ENCODE results near the gene CRK. TPM values are rescaled to one million over a fixed set of nuclear protein-coding genes. Genes with fewer than 3 reads are reported as not detected.
A peak's percentile ranks its signal among the peaks of the same experiment; 100 is the strongest.

Gene CRK
- total and polyA plus RNA-seq, 4 experiments from 2014 or later = 24.2 to 32.1 (median 27.2) TPM

DNA sequence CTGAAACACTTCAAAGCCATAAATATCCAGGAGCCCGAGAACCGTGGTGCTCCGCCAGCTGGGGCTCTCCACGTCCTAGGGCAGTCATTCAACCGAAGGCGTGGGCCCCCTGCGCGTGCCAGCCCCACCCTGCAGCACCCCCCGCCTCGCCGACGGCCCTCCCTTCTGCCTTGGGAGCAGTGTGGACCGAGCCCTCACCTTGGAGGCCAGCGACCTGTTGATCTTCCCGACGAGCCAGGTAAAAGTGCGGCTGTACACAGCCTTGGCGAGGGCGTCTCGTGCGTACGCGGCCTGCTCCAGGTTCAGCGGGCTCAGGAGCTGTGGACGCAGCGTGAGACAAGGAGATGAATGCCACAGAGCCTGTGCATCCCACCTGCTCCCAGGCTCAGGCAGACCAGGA is 22.4 kb upstream of the CRK start:
- Mint-ChIP-seq H3K4me1 (peaks cover 7 to 18% (median 9%) of the 10 kb centered on the region in 4 donors), H3K4me3 (no peak overlapping the region), H3K27me3 (no peaks in the 10 kb centered on the region), H3K9me3 (no peaks in the 10 kb centered on the region), H3K36me3 (peaks cover 13 to 34% of the 10 kb centered on the region in 2 donors), H3K27ac (no peak overlapping the region)
- H3K4me1 ChIP-seq (ENCODE audit: insufficient read depth, low read length) = peaks cover 5% of the 10 kb centered on the region
- H3K4me3 ChIP-seq (ENCODE audit: low read length in 2 of 2) = no peak overlapping the region
- DNase-seq = no peak
- H3K27me3 ChIP-seq (ENCODE audit: insufficient read depth, low read length) = no peaks in the 10 kb centered on the region
- ChIA-PET POLR2A (ENCODE audit: partially characterized antibody) (interaction anchor here (1.3 kb wide), 1 partner anchor 37 kb away, joined by 3 read pairs; no protein-coding TSS in a partner anchor), CTCF (ENCODE audit: partially characterized antibody) (interaction anchor here (1.1 kb wide), 1 partner anchor 117 kb away, joined by 4 read pairs; no protein-coding TSS in a partner anchor)
- H3K36me3 ChIP-seq (ENCODE audit: insufficient read depth, low read length) = peaks cover 7% of the 10 kb centered on the region
- no peak overlapping the region for H3K27ac ChIP-seq (ENCODE audit: low read depth, low read length)
- intact Hi-C loops (cut with micrococcal nuclease) = no loop called here
- no peaks in the 10 kb centered on the region for H3K9me3 ChIP-seq (ENCODE audit: control insufficient read depth in 1 of 2, low read length in 2 of 2)

- H3K27ac Mint-ChIP-seq = no peak overlapping the region
Measured at GRCh38 chr17:1475321-1475854, 19.4 kb upstream of the CRK start.

DNA sequence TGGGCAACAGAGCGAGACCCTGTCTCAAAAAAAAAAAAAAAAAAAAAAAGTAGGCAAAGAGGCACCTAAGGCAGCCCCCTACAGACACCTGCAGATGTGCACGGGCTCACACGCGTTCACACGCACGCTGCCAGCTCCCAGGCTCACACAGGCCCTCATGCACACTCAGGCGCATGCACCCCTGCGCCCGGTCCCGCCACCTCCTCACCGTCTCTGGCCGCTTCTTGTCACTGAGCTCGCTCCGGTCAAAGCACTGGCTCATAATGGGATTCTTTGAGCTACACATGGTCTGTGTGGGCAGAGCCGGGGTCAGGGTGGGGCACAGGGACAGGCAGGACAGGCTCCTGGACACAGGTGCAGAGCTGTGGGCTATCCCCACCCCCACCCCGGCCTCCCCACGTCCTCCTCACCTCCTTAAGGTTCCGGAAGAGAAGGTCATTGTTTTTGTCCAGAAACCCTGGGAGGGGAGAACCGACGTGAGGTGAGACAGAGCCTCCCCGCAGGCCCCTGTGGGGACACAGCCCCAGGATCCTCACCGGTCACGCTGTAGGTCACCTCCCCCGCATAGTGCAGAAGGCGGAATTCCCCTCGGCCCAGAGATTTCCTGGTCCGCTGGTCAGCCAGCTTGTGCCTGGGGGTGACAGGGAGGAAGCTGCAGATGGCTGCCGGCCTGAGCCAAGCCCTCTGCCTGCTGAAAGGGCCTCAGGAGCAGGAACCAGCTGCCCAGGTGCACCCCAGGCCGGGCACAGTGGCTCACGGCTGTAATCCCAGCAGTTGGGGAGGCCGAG is 18.6 kb upstream of the CRK start:
- Histone ChIP-seq H3K4me3 (ENCODE audit: low read length in 2 of 2) (no peak overlapping the region), H3K27ac (ENCODE audit: low read depth, low read length) (no peak overlapping the region), H3K27me3 (ENCODE audit: insufficient read depth, low read length) (no peaks in the 10 kb centered on the region), H3K36me3 (ENCODE audit: insufficient read depth, low read length) (peaks cover 5% of the 10 kb centered on the region), H3K4me1 (ENCODE audit: insufficient read depth, low read length) (peaks cover 9% of the 10 kb centered on the region), H3K9me3 (ENCODE audit: control insufficient read depth in 1 of 2, low read length in 2 of 2) (no peaks in the 10 kb centered on the region)
- Mint-ChIP-seq H3K4me1 (peaks cover 7 to 18% (median 13%) of the 10 kb centered on the region in 4 donors), H3K4me3 (no peak overlapping the region), H3K36me3 (peaks cover 3 to 20% of the 10 kb centered on the region in 2 donors), H3K9me3 (no peaks in the 10 kb centered on the region), H3K27ac (peak overlapping the region in 1 of 7 donors; percentile 64), H3K27me3 (no peaks in the 10 kb centered on the region)
- ChIA-PET CTCF (ENCODE audit: partially characterized antibody) (interaction anchor here (1.2 kb wide), 1 partner anchor 109 kb away, joined by 5 read pairs; no protein-coding TSS in a partner anchor), POLR2A (ENCODE audit: partially characterized antibody) (interaction anchor here (1.0 to 1.8 kb wide), 2 partner anchors 12 to 41 kb away, joined by 3 to 5 read pairs; partner anchors contain the start of gene INPP5K)
- intact Hi-C loops (cut with micrococcal nuclease) = no loop called here
- DNase-seq = no peak

More at GRCh38 chr17:1475321-1475854, 19.4 kb upstream of the CRK start:
- CTCF ChIA-PET (ENCODE audit: partially characterized antibody) = no interaction called here
- DNase-seq = no peak
- H3K4me3 ChIP-seq (ENCODE audit: low read length in 2 of 2) = no peak overlapping the region
- POLR2A ChIA-PET (ENCODE audit: partially characterized antibody) = interaction anchor here (1.0 to 1.8 kb wide), 2 partner anchors 13 to 40 kb away, joined by 3 to 5 read pairs; partner anchors contain the start of gene INPP5K
- Mint-ChIP-seq H3K27me3 (no peaks in the 10 kb centered on the region), H3K4me1 (peaks cover 7 to 18% (median 13%) of the 10 kb centered on the region in 4 donors), H3K4me3 (no peak overlapping the region), H3K9me3 (no peaks in the 10 kb centered on the region), H3K36me3 (peaks cover 3 to 19% of the 10 kb centered on the region in 2 donors)
- intact Hi-C loops (cut with micrococcal nuclease) = no loop called here
- peaks cover 5% of the 10 kb centered on the region for H3K36me3 ChIP-seq (ENCODE audit: insufficient read depth, low read length)
- peaks cover 9% of the 10 kb centered on the region for H3K4me1 ChIP-seq (ENCODE audit: insufficient read depth, low read length)
- no peak overlapping the region for H3K27ac ChIP-seq (ENCODE audit: low read depth, low read length)
- H3K9me3 ChIP-seq (ENCODE audit: control insufficient read depth in 1 of 2, low read length in 2 of 2) = no peaks in the 10 kb centered on the region
- no peaks in the 10 kb centered on the region for H3K27me3 ChIP-seq (ENCODE audit: insufficient read depth, low read length)

GRCh38 chr17:1473841-1474240 is 17.8 kb upstream of the CRK start:
- H3K4me1 ChIP-seq (ENCODE audit: insufficient read depth, low read length) = peaks cover 9% of the 10 kb centered on the region
- no peaks in the 10 kb centered on the region for H3K27me3 ChIP-seq (ENCODE audit: insufficient read depth, low read length)
- no peak overlapping the region for H3K27ac ChIP-seq (ENCODE audit: low read depth, low read length)
- peaks cover 7 to 18% (median 14%) of the 10 kb centered on the region in 4 donors for H3K4me1 Mint-ChIP-seq
- intact Hi-C loops (cut with micrococcal nuclease) = no loop called here
- ChIA-PET CTCF (ENCODE audit: partially characterized antibody) (interaction anchor here (1.2 kb wide), 1 partner anchor 108 kb away, joined by 5 read pairs; no protein-coding TSS in a partner anchor), POLR2A (ENCODE audit: partially characterized antibody) (interaction anchor here (1.8 kb wide), 1 partner anchor 42 kb away, joined by 3 read pairs; the partner anchor contains the start of gene INPP5K)
- H3K27me3 Mint-ChIP-seq = no peaks in the 10 kb centered on the region
- H3K9me3 Mint-ChIP-seq = peaks cover 0 to 1% (median 0%) of the 10 kb centered on the region in 8 donors
- DNase-seq = peak in 1 of 5 donors; percentile 66
- H3K4me3 Mint-ChIP-seq = no peak overlapping the region
- H3K27ac Mint-ChIP-seq = peak overlapping the region in 4 of 7 donors; percentile 14 to 87 (median 58)
- H3K36me3 ChIP-seq (ENCODE audit: insufficient read depth, low read length) = peaks cover 5% of the 10 kb centered on the region
- H3K36me3 Mint-ChIP-seq = peaks cover 11 to 24% of the 10 kb centered on the region in 2 donors
- H3K4me3 ChIP-seq (ENCODE audit: low read length in 2 of 2) = no peak overlapping the region
- no peaks in the 10 kb centered on the region for H3K9me3 ChIP-seq (ENCODE audit: control insufficient read depth in 1 of 2, low read length in 2 of 2)

DNA sequence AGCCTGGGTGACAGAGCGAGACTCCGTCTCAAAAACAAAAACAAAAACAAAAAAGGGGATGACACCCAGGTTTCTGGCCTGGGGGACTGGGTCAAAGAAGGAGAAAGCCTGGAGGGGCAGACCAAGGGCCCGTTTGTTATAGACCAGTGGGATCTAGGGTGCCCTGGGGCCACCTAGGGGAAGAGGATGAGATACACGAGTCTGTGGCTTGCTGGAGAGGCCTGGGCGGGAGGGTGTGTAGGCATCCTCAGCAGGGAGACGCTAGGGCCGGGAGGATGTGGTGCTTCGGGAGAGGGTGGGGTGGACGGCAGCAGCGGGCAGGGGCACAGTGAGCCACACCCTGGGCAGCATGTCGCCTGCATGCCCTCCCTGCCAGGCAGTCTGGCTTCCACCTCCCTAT is 17.1 kb upstream of the CRK start:
- no peak overlapping the region for H3K4me3 Mint-ChIP-seq
- Histone ChIP-seq H3K27me3 (ENCODE audit: insufficient read depth, low read length) (no peaks in the 10 kb centered on the region), H3K4me1 (ENCODE audit: insufficient read depth, low read length) (peaks cover 9% of the 10 kb centered on the region), H3K9me3 (ENCODE audit: control insufficient read depth in 1 of 2, low read length in 2 of 2) (no peaks in the 10 kb centered on the region), H3K27ac (ENCODE audit: low read depth, low read length) (no peak overlapping the region), H3K4me3 (ENCODE audit: low read length in 2 of 2) (no peak overlapping the region), H3K36me3 (ENCODE audit: insufficient read depth, low read length) (peaks cover 5% of the 10 kb centered on the region)
- POLR2A ChIA-PET (ENCODE audit: partially characterized antibody) = no interaction called here
- intact Hi-C loops (cut with micrococcal nuclease) = no loop called here
- no peaks in the 10 kb centered on the region for H3K27me3 Mint-ChIP-seq
- H3K36me3 Mint-ChIP-seq = peaks cover 14 to 28% of the 10 kb centered on the region in 2 donors
- CTCF ChIA-PET (ENCODE audit: partially characterized antibody) = interaction anchor here (1.2 kb wide), 2 partner anchors 108 kb away, joined by 3 to 5 read pairs; no protein-coding TSS in a partner anchor
- no peak for DNase-seq
- peaks cover 7 to 22% (median 14%) of the 10 kb centered on the region in 4 donors for H3K4me1 Mint-ChIP-seq
- peaks cover 0 to 1% (median 0%) of the 10 kb centered on the region in 8 donors for H3K9me3 Mint-ChIP-seq
- peak overlapping the region in 3 of 7 donors; percentile 41 to 87 (median 42) for H3K27ac Mint-ChIP-seq

GRCh38 chr17:1471911-1472821 is 16.1 kb upstream of the CRK start:
- POLR2A ChIA-PET (ENCODE audit: partially characterized antibody) = interaction anchor here (1.4 kb wide), 1 partner anchor 9 kb away, joined by 6 read pairs; no protein-coding TSS in a partner anchor
- Mint-ChIP-seq H3K9me3 (peaks cover 0 to 1% (median 0%) of the 10 kb centered on the region in 8 donors), H3K4me1 (peaks cover 7 to 22% (median 14%) of the 10 kb centered on the region in 4 donors), H3K27ac (no peak overlapping the region), H3K4me3 (no peak overlapping the region), H3K36me3 (peaks cover 11 to 30% of the 10 kb centered on the region in 2 donors), H3K27me3 (no peaks in the 10 kb centered on the region)
- intact Hi-C loops (cut with micrococcal nuclease) = no loop called here
- H3K9me3 ChIP-seq (ENCODE audit: control insufficient read depth in 1 of 2, low read length in 2 of 2) = no peaks in the 10 kb centered on the region
- H3K4me3 ChIP-seq (ENCODE audit: low read length in 2 of 2) = no peak overlapping the region
- H3K27ac ChIP-seq (ENCODE audit: low read depth, low read length) = no peak overlapping the region
- DNase-seq = no peak
- peaks cover 9% of the 10 kb centered on the region for H3K4me1 ChIP-seq (ENCODE audit: insufficient read depth, low read length)
- no peaks in the 10 kb centered on the region for H3K27me3 ChIP-seq (ENCODE audit: insufficient read depth, low read length)
- no peaks in the 10 kb centered on the region for H3K36me3 ChIP-seq (ENCODE audit: insufficient read depth, low read length)
- CTCF ChIA-PET (ENCODE audit: partially characterized antibody) = interaction anchor here (1.2 kb wide), 1 partner anchor 107 kb away, joined by 3 read pairs; no protein-coding TSS in a partner anchor
